Stimulated activated CD8-positive, alpha-beta memory T cell treated with anti-CD3 and anti-CD28 coated beads, Interleukin-15, amount 100 ng/mL, for 48 hours (primary cell): ENCODE data around the gene DGKG.
A peak's percentile ranks its signal among the peaks of the same experiment; 100 is the strongest.

Source experiments
- DNase-seq, 2 donors: peaks; one replicate each; pipeline ENCODE4 v3.0.0-alpha.2; 2020; ENCODE audit warnings: low read depth in 2 of 2

The DGKG gene

GRCh38 chr3:186361762-186362536, at the start of gene DGKG:
DGKG (minus strand) TSS chr3:186362234; CDS start chr3:186320459, 41,775 bp downstream.
- DNase-seq = no peak

GRCh38 chr3:186411089-186411488, 49.1 kb upstream of the DGKG start:
- DNase-seq = no peak

- no peak for DNase-seq
These were observed 44.9 kb upstream of the DGKG start for GRCh38 chr3:186406669-186407635.

- no peak for DNase-seq
These were observed 39.5 kb upstream of the DGKG start for GRCh38 chr3:186401556-186401955.

- no peak for DNase-seq
These were observed 38.6 kb upstream of the DGKG start for GRCh38 chr3:186400662-186401061.

- DNase-seq = no peak
These were observed 38.0 kb upstream of the DGKG start for GRCh38 chr3:186400026-186400425.

- DNase-seq = no peak
These were observed 32.7 kb upstream of the DGKG start for GRCh38 chr3:186394566-186395217.

- DNase-seq = no peak
These were observed 25.0 kb upstream of the DGKG start for GRCh38 chr3:186386883-186387560.

- no peak for DNase-seq
These were observed 24.0 kb upstream of the DGKG start for GRCh38 chr3:186385856-186386602.

- no peak for DNase-seq
These were observed 21.3 kb upstream of the DGKG start for GRCh38 chr3:186383026-186383993.

GRCh38 chr3:186382217-186382885, 20.3 kb upstream of the DGKG start:
- DNase-seq = no peak

- no peak for DNase-seq
These were observed 19.6 kb upstream of the DGKG start for GRCh38 chr3:186381424-186382216.

- DNase-seq = peak in 1 of 2 donors; percentile 19
These were observed 18.8 kb upstream of the DGKG start for GRCh38 chr3:186380622-186381380.

GRCh38 chr3:186375443-186375842, 13.4 kb upstream of the DGKG start:
- no peak for DNase-seq

GRCh38 chr3:186374376-186374775, 12.3 kb upstream of the DGKG start:
- no peak for DNase-seq

GRCh38 chr3:186369217-186369616, 7.2 kb upstream of the DGKG start:
- no peak for DNase-seq

GRCh38 chr3:186368717-186369116, 6.7 kb upstream of the DGKG start:
- no peak for DNase-seq

GRCh38 chr3:186368176-186368575, 6.1 kb upstream of the DGKG start:
- no peak for DNase-seq
